Prostate gland (tissue), 2 donors: ENCODE data around the gene TBC1D9B. TPM values are rescaled to one million over a fixed set of nuclear protein-coding genes. Genes with fewer than 3 reads are reported as not detected.

Experiments
- DNase-seq: peaks from one replicate; pipeline ENCODE4 v3.0.0-alpha.2; 2019; ENCODE audit warnings: low spot score
- H3K27ac ChIP-seq, 2 donors: fragments of 200-600 bp; sonication (generic); 2 replicates each; pipeline ENCODE4 v1.5.1; 2017 to 2019
- H3K27me3 ChIP-seq: fragments of 200-600 bp; sonication (generic); replicated peaks from 2 replicates; pipeline ENCODE4 v1.5.1; 2019; ENCODE audit not compliant: insufficient read depth
- H3K36me3 ChIP-seq, 2 donors: fragments of 200-600 bp; sonication (generic); 1 replicate in 1 of 2; 2 replicates in 1 of 2; pipeline versions ENCODE4 v1.5.1 to v1.8.1; 2017 to 2019
- H3K4me1 ChIP-seq: fragments of 200-600 bp; sonication (generic); replicated peaks from 2 replicates; pipeline ENCODE4 v1.5.1; 2019
- H3K4me3 ChIP-seq, 2 donors: fragments of 200-600 bp; sonication (generic); 2 replicates each; pipeline ENCODE4 v1.5.1; 2017 to 2019
- H3K9me3 ChIP-seq: fragments of 200-600 bp; sonication (generic); 2 replicates; pipeline ENCODE4 v1.5.1; 2017
- CTCF ChIP-seq, 4 experiments: fragments of 200-600 bp in 2 of 4; fragments of 450-650 bp in 2 of 4; sonication (generic) in 2 of 4; IDR thresholded peaks; 1 replicate in 3 of 4; 2 replicates in 1 of 4; pipeline ENCODE4 v1.5.1; 2016 to 2019; ENCODE audit warnings: antibody characterized with exemption in 4 of 4, mild to moderate bottlenecking in 2 of 4, moderate library complexity in 2 of 4
- POLR2A ChIP-seq: fragments of 450-650 bp; IDR thresholded peaks from one replicate; pipeline ENCODE4 v1.6.1; 2016; ENCODE audit warnings: antibody characterized with exemption, mild to moderate bottlenecking
- POLR2AphosphoS5 ChIP-seq: sonication (generic); formaldehyde crosslinking; IDR thresholded peaks from one replicate; pipeline ENCODE4 v1.6.1; 2017; ENCODE audit warnings: antibody characterized with exemption
- WGBS: methylation state at CpG from one replicate; pipeline ENCODE4 v1.1.5; 2018; 5-methylcytosine and 5-hydroxymethylcytosine counted together
- intact Hi-C: fragments of 100-400 bp; cut with DNase I; formaldehyde crosslinking; loops from one replicate; pipeline ENCODE4 v1.14.2; 2022
- total RNA-seq, 2 donors: library from RNA; depleted of rRNA; stranded (reverse); fragments of >200 nt; gene quantifications; one replicate each; pipeline ENCODE4 v1.1.0, GENCODE V29; 2016

The TBC1D9B gene
- total RNA-seq, 2 donors from 2014 or later = 64.1 to 163 TPM

DNA sequence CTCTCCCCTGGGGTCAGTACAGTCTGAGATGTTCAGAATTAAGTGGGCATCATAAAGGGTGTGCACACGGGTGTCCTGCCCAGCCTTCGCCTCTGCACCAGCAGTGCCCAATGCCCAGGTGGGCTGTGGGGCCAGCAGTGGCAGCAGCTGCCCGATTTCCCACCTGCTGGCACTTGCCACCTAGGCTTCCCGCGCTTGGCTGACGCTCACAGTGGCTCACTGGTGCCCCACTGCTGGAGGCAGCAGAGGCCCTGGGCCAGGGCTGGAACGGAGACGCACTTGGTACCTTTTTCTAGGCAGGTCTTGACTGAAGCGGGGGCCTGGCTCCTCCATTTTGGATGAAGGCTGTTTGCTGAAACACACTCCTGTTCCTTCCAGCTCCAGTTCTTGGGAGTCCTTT is 66.1 kb downstream of the TBC1D9B start:
- no peak overlapping the region for H3K27ac ChIP-seq
- no peaks in the 10 kb centered on the region for H3K9me3 ChIP-seq
- no peak for TF ChIP-seq CTCF (IDR thresholded peaks at IDR 0.05)
- no peak for TF ChIP-seq POLR2AphosphoS5
- no peak for TF ChIP-seq POLR2A
- intact Hi-C loops = no loop called here
- DNase-seq = no peak
- H3K27me3 ChIP-seq = no peaks in the 10 kb centered on the region
- no peak overlapping the region for H3K4me3 ChIP-seq
- WGBS = 95% methylated on average over 9 of the region's 9 CpGs
- H3K36me3 ChIP-seq = peaks cover 7 to 14% of the 10 kb centered on the region in 2 donors
- no peaks in the 10 kb centered on the region for H3K4me1 ChIP-seq

GRCh38 chr5:179840766-179841165 is 66.9 kb downstream of the TBC1D9B start:
- no peak for TF ChIP-seq CTCF (IDR thresholded peaks at IDR 0.05)
- no peak for TF ChIP-seq POLR2AphosphoS5
- no peak for TF ChIP-seq POLR2A
- peaks cover 9 to 21% of the 10 kb centered on the region in 2 donors for H3K36me3 ChIP-seq
- no peak overlapping the region for H3K27ac ChIP-seq
- no peaks in the 10 kb centered on the region for H3K4me1 ChIP-seq
- intact Hi-C loops = no loop called here
- no peaks in the 10 kb centered on the region for H3K27me3 ChIP-seq
- H3K9me3 ChIP-seq = no peaks in the 10 kb centered on the region
- WGBS = 88% methylated on average over 17 of the region's 17 CpGs
- no peak overlapping the region for H3K4me3 ChIP-seq
- DNase-seq = no peak

GRCh38 chr5:179840321-179840720 is 67.4 kb downstream of the TBC1D9B start:
- no peak for TF ChIP-seq CTCF (IDR thresholded peaks at IDR 0.05)
- no peak for TF ChIP-seq POLR2A
- TF ChIP-seq POLR2AphosphoS5 = no peak
- WGBS = 92% methylated on average over 11 of the region's 11 CpGs
- no peak overlapping the region for H3K27ac ChIP-seq

DNA sequence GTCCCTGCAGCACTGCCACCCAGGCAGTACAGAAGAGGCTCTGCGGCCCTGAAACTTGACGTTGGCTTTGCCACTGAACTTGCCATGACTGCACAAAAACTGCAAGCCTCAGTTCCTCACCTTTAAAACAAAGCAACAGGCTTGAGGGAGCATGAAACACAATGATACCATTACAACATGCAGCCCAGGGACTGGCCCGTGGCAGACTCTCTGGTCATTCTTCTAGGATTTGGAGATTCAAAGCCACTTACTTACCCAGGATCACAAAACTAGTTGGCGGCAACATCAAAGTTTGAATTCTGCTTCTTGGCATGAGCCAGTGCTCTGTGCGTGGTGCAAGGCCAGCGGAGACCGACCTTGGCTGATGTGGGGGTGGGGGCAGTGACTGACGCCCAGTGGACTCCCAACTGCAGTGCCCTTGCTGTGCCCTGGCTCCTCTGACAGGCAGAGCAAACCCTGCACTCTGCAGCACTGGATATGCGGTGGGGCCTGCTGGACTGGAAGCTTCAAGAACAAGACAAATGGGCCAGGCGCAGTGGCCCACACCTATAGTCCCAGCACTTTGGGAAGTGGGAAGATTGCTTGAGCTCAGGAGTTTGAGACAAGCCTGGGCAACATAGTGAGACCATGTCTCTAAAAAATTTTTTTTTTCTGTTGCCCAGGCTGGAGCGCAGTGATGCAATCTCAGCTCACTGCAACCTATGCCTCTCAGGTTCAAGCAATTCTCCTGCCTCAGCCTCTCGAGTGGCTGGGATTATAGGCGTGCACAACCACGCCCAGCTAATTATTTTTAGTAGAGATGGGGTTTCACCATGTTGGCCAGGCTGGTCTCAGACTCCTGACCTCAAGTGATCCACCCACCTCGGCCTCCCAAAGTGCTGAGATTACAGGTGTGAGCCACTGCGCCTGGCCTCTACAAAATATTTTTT is 68.1 kb downstream of the TBC1D9B start:
- Histone ChIP-seq H3K27me3 (no peaks in the 10 kb centered on the region), H3K27ac (no peak overlapping the region), H3K36me3 (peaks cover 8 to 21% of the 10 kb centered on the region in 2 donors), H3K9me3 (no peaks in the 10 kb centered on the region), H3K4me3 (no peak overlapping the region), H3K4me1 (no peaks in the 10 kb centered on the region)
- no peak for DNase-seq
- TF ChIP-seq POLR2A = no peak
- TF ChIP-seq CTCF (IDR thresholded peaks at IDR 0.05) = no peak
- no peak for TF ChIP-seq POLR2AphosphoS5
- 83% methylated on average over 16 of the region's 16 CpGs for WGBS
- intact Hi-C loops = no loop called here

More at GRCh38 chr5:179840321-179840720, 67.4 kb downstream of the TBC1D9B start:
- H3K27me3 ChIP-seq = no peaks in the 10 kb centered on the region
- H3K4me1 ChIP-seq = no peaks in the 10 kb centered on the region
- H3K4me3 ChIP-seq = no peak overlapping the region
- no peaks in the 10 kb centered on the region for H3K9me3 ChIP-seq
- intact Hi-C loops = no loop called here
- DNase-seq = no peak
- peaks cover 8 to 21% of the 10 kb centered on the region in 2 donors for H3K36me3 ChIP-seq
